Adrenal gland (tissue), 12 donors: Measurements from ENCODE around the gene TTLL11. TPM values are rescaled to one million over a fixed set of nuclear protein-coding genes. Genes with fewer than 3 reads are reported as not detected.

Source experiments
- DNase-seq, 7 donors: peaks; one replicate each; pipeline ENCODE4 v3.0.0-alpha.2; 2019 to 2020
- H3K27ac ChIP-seq, 5 donors: fragments of 200-600 bp; sonication (generic) in 4 of 5; 1 replicate in 3 of 5; 2 replicates in 2 of 5; pipeline versions ENCODE4 v1.5.1 to v1.8.0; 2016 to 2020; ENCODE audit warnings: mild to moderate bottlenecking in 1 of 5
- H3K27me3 ChIP-seq: fragments of 200-600 bp; 2 replicates; pipeline ENCODE4 v1.8.0; 2021
- H3K36me3 ChIP-seq, 2 donors: fragments of 200-600 bp; replicated peaks in 1 of 2; 1 replicate in 1 of 2; 2 replicates in 1 of 2; pipeline versions ENCODE4 v1.5.1 to v1.8.0; 2018 to 2022
- H3K4me1 ChIP-seq, 2 donors: fragments of 200-600 bp; replicated peaks in 1 of 2; 1 replicate in 1 of 2; 2 replicates in 1 of 2; pipeline versions ENCODE4 v1.5.1 to v1.8.0; 2018 to 2021
- H3K4me3 ChIP-seq, 4 donors: fragments of 200-600 bp; sonication (generic) in 3 of 4; one replicate each; pipeline ENCODE4 v1.5.1; 2016 to 2018
- H3K9me3 ChIP-seq, 3 donors: fragments of 200-600 bp; sonication (generic) in 1 of 3; replicated peaks in 1 of 3; 1 replicate in 2 of 3; 2 replicates in 1 of 3; pipeline versions ENCODE4 v1.5.1 to v1.8.0; 2016 to 2021
- POLR2A ChIP-seq, 2 donors: fragments of 450-650 bp; IDR thresholded peaks; one replicate each; pipeline ENCODE4 v1.6.1; 2017; ENCODE audit warnings: antibody characterized with exemption in 2 of 2, mild to moderate bottlenecking in 2 of 2, moderate library complexity in 1 of 2
- WGBS, 4 donors: extraction: QIAGEN DNeasy Blood & Tissue Kit in 2 of 4; methylation state at CpG; one replicate each; pipeline versions ENCODE4 v1.1.5 to v1.1.7; 2013 to 2017; 5-methylcytosine and 5-hydroxymethylcytosine counted together
- intact Hi-C, 2 donors: fragments of 100-400 bp; cut with DNase I; formaldehyde crosslinking; loops; one replicate each; pipeline versions ENCODE4 v1.14.1 to v1.15.0; 2022 to 2023
- polyA plus RNA-seq, 3 donors: library from polyadenylated mRNA; stranded (reverse); fragments of 200-250 nt in 2 of 3; fragments of 350-450 nt in 1 of 3; fragmentation: Illumina TruSeq in 1 of 3; extraction: RNeasy Lipid Tissue Mini Kit (QIAGEN cat#74804) in 1 of 3; gene quantifications; one replicate each; pipeline ENCODE4 v1.2.3, GENCODE V29; 2013 to 2014
- total RNA-seq, 9 donors: library from RNA; depleted of rRNA in 4 of 9; stranded (reverse); fragments of >200 nt in 4 of 9; fragments of 120-200 nt in 1 of 9; fragmentation: NEBNext Ultra II Directional in 1 of 9; extraction: Animal tissue kit (Norgen Biotek cat#: 25700) in 1 of 9; gene quantifications; one replicate each; pipeline versions ENCODE4 v1.1.0 to v1.2.4, GENCODE V29; 2013 to 2023
- TF ChIP-seq, protein P1 (sequence below), 6 experiments: fragments of 450-650 bp in 4 of 6; fragments of 200-600 bp in 2 of 6; sonication (generic) in 1 of 6; IDR thresholded peaks; 1 replicate in 5 of 6; 2 replicates in 1 of 6; pipeline versions ENCODE4 v1.5.1 to v1.8.0; 2016 to 2021; ENCODE audit warnings: antibody characterized with exemption in 6 of 6, mild to moderate bottlenecking in 2 of 6, moderate library complexity in 1 of 6
- donor health status: healthy with polysubstance abuse.
- donor health status: Bipolar disorder and iron deficiency.
- donor health status: DM: yes; HTN: yes; CAD: no.
- donor health status: DM: no; HTN: no; CAD: no.
- donor health status: DM: no; HTN: no; CAD: no.
- donor health status: DM: yes; HTN: yes; CAD: no.

The TTLL11 gene
- total and polyA plus RNA-seq, 12 donors = 4.8 to 30.9 (median 13.7) TPM

DNA sequence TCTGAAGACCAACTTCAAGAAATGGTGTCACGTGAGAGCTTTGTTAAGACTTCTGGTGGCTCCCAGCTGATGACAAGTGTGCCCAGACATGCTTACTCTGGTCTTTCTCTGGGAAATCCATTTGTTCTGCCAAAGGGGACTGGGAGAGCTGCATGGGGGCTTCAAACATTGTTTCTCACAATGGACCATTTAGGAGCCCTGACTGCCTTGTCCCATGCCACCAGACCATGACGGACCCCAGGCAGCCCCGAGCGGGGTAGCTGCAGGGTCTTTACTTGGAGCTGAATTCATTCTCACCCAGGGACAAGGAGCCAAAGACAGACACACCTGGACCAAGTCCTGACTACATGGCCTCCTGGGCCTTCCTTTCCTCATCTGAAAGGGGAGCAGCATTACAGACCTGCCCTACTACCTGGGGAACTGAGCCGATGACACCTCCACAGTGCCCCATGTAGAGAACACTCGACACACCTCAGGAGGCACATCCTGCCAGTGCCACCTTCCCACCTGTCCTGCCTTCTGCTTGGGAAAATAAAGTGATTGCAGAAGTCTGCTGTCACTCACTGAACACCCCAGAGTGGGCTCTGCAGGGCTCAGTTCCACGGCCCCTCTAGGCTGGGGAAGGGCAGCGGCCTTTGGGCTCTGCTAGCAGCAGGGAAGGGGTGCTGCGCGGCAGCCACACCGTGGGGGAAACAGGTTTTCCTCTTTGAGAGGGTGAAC is 272.7 kb downstream of the TTLL11 start:
- Histone ChIP-seq H3K27ac (no peak overlapping the region), H3K4me3 (no peak overlapping the region), H3K36me3 (no peaks in the 10 kb centered on the region), H3K27me3 (no peaks in the 10 kb centered on the region), H3K4me1 (peaks cover 0 to 7% of the 10 kb centered on the region in 2 donors), H3K9me3 (no peaks in the 10 kb centered on the region)
- DNase-seq = no peak
- intact Hi-C loops = no loop called here
- 95 to 96% (median 95%) methylated on average over 8 to 11 of the region's 11 CpGs for WGBS, 4 donors
- TF ChIP-seq, protein P1, sequence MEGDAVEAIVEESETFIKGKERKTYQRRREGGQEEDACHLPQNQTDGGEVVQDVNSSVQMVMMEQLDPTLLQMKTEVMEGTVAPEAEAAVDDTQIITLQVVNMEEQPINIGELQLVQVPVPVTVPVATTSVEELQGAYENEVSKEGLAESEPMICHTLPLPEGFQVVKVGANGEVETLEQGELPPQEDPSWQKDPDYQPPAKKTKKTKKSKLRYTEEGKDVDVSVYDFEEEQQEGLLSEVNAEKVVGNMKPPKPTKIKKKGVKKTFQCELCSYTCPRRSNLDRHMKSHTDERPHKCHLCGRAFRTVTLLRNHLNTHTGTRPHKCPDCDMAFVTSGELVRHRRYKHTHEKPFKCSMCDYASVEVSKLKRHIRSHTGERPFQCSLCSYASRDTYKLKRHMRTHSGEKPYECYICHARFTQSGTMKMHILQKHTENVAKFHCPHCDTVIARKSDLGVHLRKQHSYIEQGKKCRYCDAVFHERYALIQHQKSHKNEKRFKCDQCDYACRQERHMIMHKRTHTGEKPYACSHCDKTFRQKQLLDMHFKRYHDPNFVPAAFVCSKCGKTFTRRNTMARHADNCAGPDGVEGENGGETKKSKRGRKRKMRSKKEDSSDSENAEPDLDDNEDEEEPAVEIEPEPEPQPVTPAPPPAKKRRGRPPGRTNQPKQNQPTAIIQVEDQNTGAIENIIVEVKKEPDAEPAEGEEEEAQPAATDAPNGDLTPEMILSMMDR (IDR thresholded peaks at IDR 0.05) = no peak
- TF ChIP-seq POLR2A (IDR thresholded peaks at IDR 0.05) = no peak

DNA sequence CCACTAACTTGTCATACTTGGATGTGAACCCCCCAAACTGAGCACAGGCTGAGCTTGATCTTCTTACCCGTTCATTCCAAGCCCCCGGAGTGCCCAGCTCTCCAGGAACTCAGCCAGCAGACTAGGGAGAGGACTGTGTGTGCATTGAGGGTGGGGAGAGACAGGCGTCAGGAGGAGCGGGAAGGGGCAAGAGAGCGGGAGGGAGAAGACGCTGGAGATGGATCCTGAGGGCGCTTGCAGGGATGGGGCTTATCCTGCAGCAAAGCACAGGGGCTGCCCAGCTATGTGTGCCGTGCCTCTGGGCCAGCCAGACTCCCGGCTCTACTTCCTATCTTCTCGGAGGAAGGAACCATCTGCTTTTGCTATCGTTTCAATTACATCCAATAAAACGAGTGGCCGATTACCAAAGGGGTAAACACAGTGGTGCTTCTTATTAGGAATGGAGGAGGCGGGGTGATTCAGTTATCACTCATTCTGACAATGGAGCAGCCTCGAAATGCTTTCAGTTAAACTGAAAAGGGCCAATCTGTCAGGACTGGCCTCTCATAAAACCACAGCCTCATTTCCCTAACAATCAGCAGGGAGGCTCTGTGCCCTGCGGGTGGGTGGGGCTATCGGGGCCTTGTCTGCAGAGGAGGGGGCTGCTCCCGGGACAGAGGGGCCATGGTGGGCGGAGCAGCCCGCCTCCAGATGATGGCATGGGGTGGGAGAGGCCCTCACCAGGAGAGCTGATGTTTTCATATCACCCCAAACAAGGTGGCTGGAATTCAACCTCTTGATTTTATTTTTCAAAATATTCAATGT is 273.5 kb downstream of the TTLL11 start:
- H3K4me3 ChIP-seq = no peak overlapping the region
- no peak overlapping the region for H3K27ac ChIP-seq
- TF ChIP-seq, protein P1 (IDR thresholded peaks at IDR 0.05) = no peak
- TF ChIP-seq POLR2A (IDR thresholded peaks at IDR 0.05) = no peak
- no peaks in the 10 kb centered on the region for H3K9me3 ChIP-seq
- WGBS, 4 donors = 52 to 70% (median 58%) methylated on average over 13 to 20 of the region's 20 CpGs
- H3K4me1 ChIP-seq = no peaks in the 10 kb centered on the region
- no peaks in the 10 kb centered on the region for H3K27me3 ChIP-seq
- no peak for DNase-seq
- no peaks in the 10 kb centered on the region for H3K36me3 ChIP-seq
- intact Hi-C loops = loop anchor here in 1 of 2 donors (10.0 kb wide), 1 partner anchor 55 kb away; no protein-coding TSS in a partner anchor

DNA sequence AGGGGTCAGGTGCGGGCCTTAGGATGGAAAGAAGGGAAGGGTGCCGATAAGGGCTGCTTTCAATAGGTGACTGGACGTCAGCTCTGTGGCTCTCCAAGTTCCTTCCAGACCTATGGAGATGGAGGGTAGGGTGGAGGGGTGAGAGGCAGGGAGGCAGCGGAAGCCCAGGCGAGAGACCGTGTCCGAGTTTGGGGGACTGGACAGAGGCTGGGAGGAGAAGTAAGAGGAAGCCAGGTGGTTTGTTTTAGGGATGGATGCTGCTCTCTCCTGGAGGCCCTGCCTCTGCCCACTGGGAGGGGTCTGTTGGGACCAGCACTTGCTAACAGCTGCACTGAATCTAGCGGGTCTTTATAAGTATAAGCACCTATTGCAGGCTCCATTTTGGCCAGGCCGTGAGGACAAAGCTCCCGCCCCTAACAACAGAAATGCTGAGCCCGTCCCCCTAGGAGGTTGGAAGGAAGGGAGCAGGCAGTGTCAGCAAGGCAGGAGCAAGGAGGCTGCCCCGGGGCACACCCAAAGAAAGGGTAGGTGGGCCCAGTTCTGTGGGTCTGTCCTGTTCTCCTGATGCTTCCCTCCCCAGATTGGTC is 274.2 kb downstream of the TTLL11 start:
- no peak overlapping the region for H3K27ac ChIP-seq
- WGBS, 4 donors = 91 to 96% (median 94%) methylated on average over 7 to 12 of the region's 12 CpGs
- H3K36me3 ChIP-seq = no peaks in the 10 kb centered on the region
- no peaks in the 10 kb centered on the region for H3K9me3 ChIP-seq
- intact Hi-C loops = loop anchor here in 1 of 2 donors (10.0 kb wide), 1 partner anchor 56 kb away; no protein-coding TSS in a partner anchor
- TF ChIP-seq, protein P1 (IDR thresholded peaks at IDR 0.05) = no peak
- TF ChIP-seq POLR2A (IDR thresholded peaks at IDR 0.05) = no peak
- H3K4me1 ChIP-seq = no peaks in the 10 kb centered on the region
- H3K4me3 ChIP-seq = no peak overlapping the region
- H3K27me3 ChIP-seq = no peaks in the 10 kb centered on the region
- no peak for DNase-seq
